ENCODE data around the gene TUBA1C.
A peak's percentile ranks its signal among the peaks of the same experiment; 100 is the strongest.
"Not testable (repeated sequence)": the region's sequence is repeated elsewhere in the genome, so short reads cannot be mapped to it uniquely, and the experiment has no call there.

The TUBA1C gene

GRCh38 chr12:49264466-49264872, 413 bp upstream of the TUBA1C start:
- peaks cover 12% of the 10 kb centered on the region; the same call in 1 of the 2 replicates for H4K20me1 ChIP-seq (ENCODE audit: insufficient read depth, low read length)
- H3K9ac ChIP-seq (ENCODE audit: low read length) = peak overlapping the region; percentile 65; the same call in 1 of the 2 replicates
- no peaks in the 10 kb centered on the region for H3K27me3 ChIP-seq (replicated peaks; ENCODE audit: insufficient read depth, low read length)
- H3F3A ChIP-seq (ENCODE audit: insufficient read depth, low read length) = peaks cover 23% of the 10 kb centered on the region
- no peaks in the 10 kb centered on the region for H3K9me3 ChIP-seq (replicated peaks; ENCODE audit: insufficient read depth, low read length)
- peak overlapping the region; percentile 88; the same call in 1 of the 2 replicates for H3K27ac ChIP-seq (ENCODE audit: low read length)
- DNase-seq = peak; percentile 50
- TF ChIP-seq EZH2phosphoT487 (IDR thresholded peaks at IDR 0.05; ENCODE audit: low read length) (no peak), EZH2 (optimal IDR thresholded peaks at IDR 0.05; ENCODE audit: low read depth, low read length) (no peak), CTCF (IDR thresholded peaks at IDR 0.05; ENCODE audit: low read length) (no peak)
- no peaks in the 10 kb centered on the region for H3K9me2 ChIP-seq (replicated peaks; ENCODE audit: insufficient read depth, low read length)
- peak overlapping the region; percentile 62 for H3K4me2 ChIP-seq (ENCODE audit: low read depth, low read length)
- H3K79me2 ChIP-seq (ENCODE audit: low read length) = peaks cover 49% of the 10 kb centered on the region
- peaks cover 14% of the 10 kb centered on the region for H3K4me1 ChIP-seq (ENCODE audit: low read length)
- peaks cover 3% of the 10 kb centered on the region; the same call in 1 of the 2 replicates for H3K36me3 ChIP-seq (replicated peaks; ENCODE audit: insufficient read depth, low read length)
- H3K4me3 ChIP-seq (ENCODE audit: low read length) = peak overlapping the region; percentile 99
- H2AFZ ChIP-seq (ENCODE audit: low read length) = peak overlapping the region; percentile 81

DNA sequence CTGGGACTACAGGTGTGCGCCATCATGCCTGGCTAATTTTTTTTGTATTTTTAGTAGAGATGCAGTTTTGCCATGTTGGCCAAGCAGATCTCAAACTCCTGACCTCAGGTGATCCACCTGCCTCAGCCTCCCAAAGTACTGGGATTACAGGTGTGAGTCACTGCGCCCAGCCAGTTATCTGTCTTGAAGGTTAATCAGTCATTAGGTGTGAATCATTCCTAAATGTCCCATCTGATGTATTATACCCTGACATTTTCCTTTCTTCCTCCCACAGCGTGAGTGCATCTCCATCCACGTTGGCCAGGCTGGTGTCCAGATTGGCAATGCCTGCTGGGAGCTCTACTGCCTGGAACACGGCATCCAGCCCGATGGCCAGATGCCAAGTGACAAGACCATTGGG, 4.3 kb downstream of the TUBA1C start:
- H3K9ac ChIP-seq (ENCODE audit: low read length); H3K9me3 ChIP-seq (replicated peaks; ENCODE audit: insufficient read depth, low read length); H2AFZ ChIP-seq (ENCODE audit: low read length); H3K4me1 ChIP-seq (ENCODE audit: low read length); H3K4me3 ChIP-seq (ENCODE audit: low read length); DNase-seq; H3K27ac ChIP-seq (ENCODE audit: low read length); H3K4me2 ChIP-seq (ENCODE audit: low read depth, low read length); H3K9me2 ChIP-seq (replicated peaks; ENCODE audit: insufficient read depth, low read length); H3K27me3 ChIP-seq (replicated peaks; ENCODE audit: insufficient read depth, low read length): not testable (repeated sequence)
- Histone ChIP-seq H3F3A (ENCODE audit: insufficient read depth, low read length) (peaks cover 30% of the 10 kb centered on the region), H3K79me2 (ENCODE audit: low read length) (peaks cover 47% of the 10 kb centered on the region), H4K20me1 (ENCODE audit: insufficient read depth, low read length) (peaks cover 12% of the 10 kb centered on the region; the same call in 1 of the 2 replicates), H3K36me3 (replicated peaks; ENCODE audit: insufficient read depth, low read length) (peaks cover 16% of the 10 kb centered on the region)

GRCh38 chr12:49272790-49273725, 8.2 kb downstream of the TUBA1C start:
- Histone ChIP-seq H2AFZ (ENCODE audit: low read length) (no peak overlapping the region), H3K36me3 (replicated peaks; ENCODE audit: insufficient read depth, low read length) (peaks cover 13% of the 10 kb centered on the region), H3F3A (ENCODE audit: insufficient read depth, low read length) (peaks cover 24% of the 10 kb centered on the region), H3K27me3 (replicated peaks; ENCODE audit: insufficient read depth, low read length) (no peaks in the 10 kb centered on the region), H4K20me1 (ENCODE audit: insufficient read depth, low read length) (peaks cover 7% of the 10 kb centered on the region; the same call in 1 of the 2 replicates), H3K79me2 (ENCODE audit: low read length) (peaks cover 16% of the 10 kb centered on the region), H3K4me3 (ENCODE audit: low read length) (no peak overlapping the region), H3K4me2 (ENCODE audit: low read depth, low read length) (no peak overlapping the region), H3K9ac (ENCODE audit: low read length) (no peak overlapping the region), H3K9me2 (replicated peaks; ENCODE audit: insufficient read depth, low read length) (no peaks in the 10 kb centered on the region), H3K9me3 (replicated peaks; ENCODE audit: insufficient read depth, low read length) (no peaks in the 10 kb centered on the region), H3K4me1 (ENCODE audit: low read length) (no peaks in the 10 kb centered on the region), H3K27ac (ENCODE audit: low read length) (no peak overlapping the region)
- TF ChIP-seq EZH2 (optimal IDR thresholded peaks at IDR 0.05; ENCODE audit: low read depth, low read length) (no peak), EZH2phosphoT487 (IDR thresholded peaks at IDR 0.05; ENCODE audit: low read length) (no peak), CTCF (IDR thresholded peaks at IDR 0.05; ENCODE audit: low read length) (no peak)
- DNase-seq = no peak
